Embryonic facial prominence (tissue), 1 donor: Measurements from ENCODE around the gene HS3ST6.
"Not testable (repeated sequence)": the region's sequence is repeated elsewhere in the genome, so short reads cannot be mapped to it uniquely, and the experiment has no call there.

Experiments used
- DNase-seq: peaks from one replicate; pipeline ENCODE4 v3.0.0-alpha.2; 2016; ENCODE audit errors: extremely low spot score

HS3ST6 gene

GRCh38 chr16:1877804-1878203 lies 40.4 kb downstream of the HS3ST6 start:
- DNase-seq = no peak

DNA sequence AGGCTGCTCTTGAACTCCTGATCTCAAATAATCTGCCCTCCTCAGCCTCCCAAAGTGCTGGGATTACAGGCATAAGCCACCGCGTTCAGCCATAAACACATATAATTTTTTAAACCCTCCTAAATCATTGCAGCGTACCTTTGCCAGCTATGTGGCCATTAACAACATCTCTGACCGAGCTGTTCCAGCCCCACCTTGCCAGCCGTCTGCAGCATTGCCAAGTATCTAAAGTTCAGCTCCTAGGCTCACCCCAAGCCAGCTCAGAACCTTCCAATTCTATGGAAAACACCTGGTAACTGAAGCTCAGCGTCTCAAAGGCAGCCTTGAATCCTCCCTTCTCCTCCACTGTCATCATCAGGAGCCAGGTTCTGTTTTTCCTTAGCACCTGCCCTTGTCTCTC lies 41.1 kb downstream of the HS3ST6 start:
- DNase-seq = no peak

- DNase-seq = no peak
Observed at GRCh38 chr16:1876468-1876867, 41.7 kb downstream of the HS3ST6 start.

- not testable (repeated sequence) for DNase-seq
Observed at GRCh38 chr16:1876066-1876465, 42.1 kb downstream of the HS3ST6 start.

DNA sequence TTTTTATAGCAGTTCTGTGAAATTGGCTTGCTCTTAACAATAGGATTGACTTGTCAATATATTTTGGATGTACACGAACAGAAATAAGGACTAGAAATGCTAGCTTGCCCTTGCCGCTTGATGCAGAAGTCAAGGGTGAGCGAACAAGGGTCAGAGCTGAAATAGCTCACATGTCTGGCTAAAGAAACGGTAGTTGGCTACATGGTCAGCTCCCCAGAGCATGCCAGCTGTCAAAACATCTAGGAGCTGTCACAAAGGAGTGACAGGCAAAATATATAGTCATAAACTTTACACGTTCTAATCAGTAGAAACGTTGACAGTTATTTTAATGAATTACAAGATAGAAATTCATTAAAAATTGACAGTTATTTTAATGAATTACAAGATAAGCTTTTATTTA lies 43.4 kb downstream of the HS3ST6 start:
- DNase-seq = no peak

DNA sequence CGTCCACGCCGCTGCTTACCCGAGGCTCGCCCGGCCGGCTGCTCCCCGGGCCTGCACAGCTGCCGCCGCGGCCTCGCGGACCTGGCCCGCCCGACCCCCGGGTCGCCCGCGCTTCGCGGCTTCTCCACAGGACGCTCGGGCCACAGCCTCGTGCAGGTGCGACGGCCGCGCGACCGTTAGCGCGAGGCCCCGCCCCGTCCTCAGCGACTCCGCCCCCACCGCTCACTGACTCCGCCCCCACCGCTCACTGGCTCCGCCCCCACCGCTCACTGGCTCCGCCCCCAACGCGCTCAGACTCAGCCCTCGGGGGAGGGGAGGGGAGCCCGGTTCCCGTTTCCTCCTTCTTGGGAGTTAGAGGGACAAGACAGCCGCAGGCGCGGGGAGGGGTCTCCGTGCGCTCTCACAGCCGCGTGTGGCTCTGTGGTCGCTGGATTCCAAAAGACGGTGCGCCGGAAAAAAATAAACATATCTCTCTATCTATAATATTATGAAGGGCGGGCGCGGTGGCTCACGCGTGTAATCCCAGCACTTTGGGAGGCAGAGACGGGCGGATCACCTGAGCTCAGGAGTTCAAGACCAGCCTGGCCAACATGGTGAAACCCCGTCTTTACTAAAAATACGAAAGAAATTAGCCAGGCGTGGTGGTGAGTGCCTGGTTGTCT lies 46.1 kb downstream of the HS3ST6 start, which contains the start of gene MEIOB:
Gene MEIOB (minus strand): TSS at position 191 of the 662 bp plus-strand sequence. CDS start 3,989 bp downstream, outside the sequence.
- DNase-seq = no peak

DNA sequence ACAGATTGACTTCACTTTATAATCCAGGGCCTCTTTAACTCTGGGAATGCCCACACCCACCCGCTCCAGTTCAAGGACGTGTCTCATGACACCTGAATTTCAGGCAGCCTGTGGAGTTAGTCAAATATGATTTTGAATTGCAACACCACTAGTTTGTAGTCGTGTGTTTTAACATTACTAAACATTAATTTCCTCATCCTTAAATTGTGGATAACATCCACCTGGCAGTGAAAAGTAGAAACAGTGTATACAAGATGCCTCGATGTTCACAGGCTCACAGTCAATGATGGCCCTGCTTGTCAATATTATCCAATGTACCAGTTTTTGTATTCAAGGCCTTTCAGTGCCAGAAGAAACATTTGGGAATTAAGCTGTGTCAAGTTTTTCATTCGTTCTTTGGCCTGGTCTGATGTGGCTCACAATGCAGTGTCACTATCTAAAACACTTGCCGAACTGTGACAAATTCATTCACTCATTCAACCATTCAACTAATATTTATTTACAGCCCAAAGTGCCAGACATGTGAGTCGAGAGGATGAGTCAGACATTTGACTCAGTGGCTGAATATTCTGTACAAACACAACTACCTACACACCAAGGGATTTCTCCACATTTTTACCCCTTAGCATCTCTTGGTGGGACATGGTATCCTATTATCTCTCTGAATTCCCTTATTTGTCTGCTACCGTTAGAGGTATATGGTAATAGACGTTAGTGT lies 47.7 kb downstream of the HS3ST6 start:
- DNase-seq = no peak

DNA sequence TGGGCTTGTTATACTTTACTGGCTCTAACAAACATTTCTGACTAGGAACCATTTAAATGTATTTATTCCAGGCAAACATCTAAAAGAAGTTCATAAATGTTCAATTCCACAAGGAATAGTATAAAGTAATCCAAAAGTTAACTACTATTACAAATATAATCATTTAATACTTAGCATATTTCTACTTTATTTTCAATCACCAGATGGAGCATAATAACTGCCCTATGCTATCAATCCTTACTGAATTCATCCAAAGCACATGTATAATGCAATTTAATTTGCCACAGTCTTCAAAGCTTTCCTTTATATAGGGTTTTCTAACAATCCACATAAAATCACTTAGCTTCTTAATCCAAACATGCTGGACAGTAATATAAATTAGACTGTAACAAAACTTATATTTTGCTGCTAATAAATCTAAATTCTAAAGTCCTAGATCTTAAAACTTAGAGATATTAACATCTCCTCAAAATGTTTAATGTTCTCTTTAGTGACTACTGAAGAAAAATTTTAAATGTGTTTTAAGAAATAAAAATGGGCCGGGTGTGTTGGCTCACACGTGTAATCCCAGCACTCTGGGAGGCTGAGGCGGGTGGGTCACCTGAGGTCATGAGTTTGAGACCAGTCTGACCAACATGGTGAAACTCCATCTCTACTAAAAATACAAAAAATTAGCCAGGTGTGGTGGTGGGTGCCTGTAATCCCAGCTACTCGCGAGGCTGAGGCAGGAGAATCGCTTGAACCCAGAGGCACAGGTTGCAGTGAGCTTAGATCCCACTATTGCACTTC lies 52.1 kb downstream of the HS3ST6 start:
- DNase-seq = no peak

DNA sequence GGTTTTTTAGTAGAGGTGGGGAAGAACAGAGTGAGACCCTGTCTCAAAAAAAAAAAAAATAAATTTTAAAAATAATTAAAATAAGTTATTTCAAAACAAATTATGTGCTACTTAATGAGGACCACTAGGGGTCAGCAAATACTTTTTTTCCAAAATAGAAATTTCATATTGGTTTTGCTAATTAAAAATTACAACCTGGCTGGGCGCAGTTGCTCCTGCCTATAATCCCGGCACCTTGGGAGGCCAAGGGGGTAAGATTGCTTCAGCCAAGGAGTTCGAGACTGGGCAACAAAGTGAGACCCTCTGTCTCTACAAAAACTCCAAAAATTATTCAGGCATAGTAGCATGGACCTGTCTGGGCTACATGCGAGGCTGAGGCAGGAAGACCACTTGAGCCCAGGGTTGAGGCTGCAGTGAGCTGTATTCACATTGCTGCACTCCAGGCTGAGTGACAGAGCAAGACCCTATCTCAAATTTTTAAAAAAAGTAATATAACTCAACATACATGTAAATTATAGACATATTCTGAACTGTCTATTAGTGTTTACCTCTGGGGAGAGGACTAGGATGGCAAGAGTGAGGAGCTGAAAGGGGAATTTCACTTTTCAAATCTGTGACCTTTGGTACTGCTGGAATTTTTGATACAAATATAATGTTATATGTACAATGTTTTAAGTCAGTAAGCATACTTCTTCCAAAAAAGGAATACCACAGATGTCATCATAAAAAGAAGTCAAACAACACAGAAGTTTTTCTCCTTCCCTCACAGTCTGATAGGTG lies 54.3 kb downstream of the HS3ST6 start:
- DNase-seq = no peak

DNA sequence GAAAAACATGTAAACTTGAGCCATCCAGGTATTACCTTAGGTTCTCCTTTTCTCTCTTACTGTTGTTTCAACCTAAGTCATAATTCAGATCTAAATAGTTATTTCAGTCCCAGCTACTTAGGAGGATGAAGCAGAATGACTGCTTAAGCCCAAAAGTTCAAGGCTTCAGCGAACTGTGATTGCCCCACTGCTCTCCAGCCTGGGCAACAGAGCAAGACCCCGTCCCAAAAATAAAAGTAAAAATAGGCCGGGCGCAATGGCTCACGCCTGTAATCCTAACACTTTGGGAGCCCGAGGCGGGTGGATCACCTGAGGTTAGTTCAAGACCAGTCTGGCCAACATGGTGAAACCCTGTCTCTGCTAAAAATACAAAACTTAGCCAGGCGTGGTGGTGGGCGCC lies 55.8 kb downstream of the HS3ST6 start:
- DNase-seq = no peak

DNA sequence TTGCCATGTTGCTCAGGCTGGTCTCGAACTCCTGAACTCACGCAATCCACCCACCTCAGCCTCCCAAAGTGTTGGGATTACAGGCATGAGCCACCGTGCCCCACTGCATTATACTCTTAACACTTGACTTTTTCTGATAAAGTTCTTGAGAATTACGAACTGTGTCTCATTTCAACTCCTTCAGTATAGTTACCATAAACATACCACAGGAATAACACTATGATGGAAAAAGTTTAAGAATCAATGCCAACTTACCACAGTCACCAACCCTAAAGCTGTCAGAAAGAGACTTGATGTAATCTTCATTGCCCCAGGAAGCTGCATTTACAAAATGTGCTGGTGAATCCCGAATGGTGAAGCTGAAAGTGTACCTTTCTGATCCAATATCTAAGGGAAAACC lies 56.5 kb downstream of the HS3ST6 start:
- DNase-seq = no peak
